Body of pancreas (tissue), 4 donors: ENCODE data around the gene KRTAP10-8.

Source experiments
- CTCF ChIP-seq, 7 experiments: fragments of 450-650 bp in 4 of 7; fragments of 200-600 bp in 3 of 7; sonication (generic) in 3 of 7; IDR thresholded peaks; one replicate each; pipeline ENCODE4 v1.5.1; 2016 to 2019; ENCODE audit warnings: antibody characterized with exemption in 7 of 7
- POLR2A ChIP-seq, 3 donors: fragments of 450-650 bp; IDR thresholded peaks; one replicate each; pipeline ENCODE4 v1.6.1; 2016; ENCODE audit warnings: antibody characterized with exemption in 3 of 3, mild to moderate bottlenecking in 2 of 3

- TF ChIP-seq CTCF (IDR thresholded peaks at IDR 0.05) (no peak), POLR2A (IDR thresholded peaks at IDR 0.05) (no peak)
Observed at GRCh38 chr21:44585892-44586291, 26.0 kb upstream of the KRTAP10-8 start.
